ENCODE data around the gene KY.

- no peak for TF ChIP-seq POLR2AphosphoS5 (IDR thresholded peaks at IDR 0.05)
- TF ChIP-seq CTCF (IDR thresholded peaks at IDR 0.05) = peak; percentile 17 to 65 (median 26)
- no peak for TF ChIP-seq EP300 (IDR thresholded peaks at IDR 0.05)
- TF ChIP-seq POLR2A (IDR thresholded peaks at IDR 0.05) = no peak
These were observed 26.6 kb upstream of the KY start for GRCh38 chr3:134677196-134677986.
